PC-9 (cell line): ENCODE measurements around the gene HUS1.

Experiments used
- CTCF ChIP-seq: fragments of 200-600 bp; sonication (generic); conservative IDR thresholded peaks from 2 replicates; pipeline ENCODE4 v1.6.1; 2017; ENCODE audit warnings: mixed run types, antibody characterized with exemption, mild to moderate bottlenecking, moderate library complexity
- EZH2 ChIP-seq: fragments of 200-600 bp; sonication (generic); IDR thresholded peaks from 2 replicates; pipeline ENCODE4 v1.8.0; 2017; ENCODE audit warnings: antibody characterized with exemption, low read depth

GRCh38 chr7:47988496-47989386 is 9.3 kb upstream of the HUS1 start:
- TF ChIP-seq EZH2: no peak
- TF ChIP-seq CTCF: peak; percentile 73
